A549 (cell line): ENCODE data around the gene SYK.

Source experiments
- CBX2 ChIP-seq: fragments of 200-600 bp; sonication (generic); IDR thresholded peaks from 2 replicates; pipeline ENCODE4 v1.6.1; 2016; ENCODE audit warnings: low read depth, mild to moderate bottlenecking, borderline replicate concordance
- CEBPB ChIP-seq, 2 experiments: fragments of >200 bp in 1 of 2; sonication (Bioruptor Twin) in 1 of 2; formaldehyde crosslinking in 1 of 2; IDR thresholded peaks; 2 replicates each; pipeline ENCODE4 v1.6.1; 2012 to 2016
- CTCF ChIP-seq: fragments of >200 bp; sonication (Bioruptor Twin); formaldehyde crosslinking; IDR thresholded peaks from 3 replicates; pipeline ENCODE4 v1.5.1; 2016
- ESRRA ChIP-seq: fragments of 150-350 bp; IDR thresholded peaks from 2 replicates; pipeline ENCODE4 v1.6.1; 2014; ENCODE audit warnings: mild to moderate bottlenecking, low read length, borderline replicate concordance
- JUNB ChIP-seq: fragments of >200 bp; sonication (Bioruptor Twin); formaldehyde crosslinking; IDR thresholded peaks from 2 replicates; pipeline ENCODE4 v1.6.1; 2016
- KDM5A ChIP-seq: fragments of 200-600 bp; sonication (generic); IDR thresholded peaks from 2 replicates; pipeline ENCODE4 v1.6.1; 2016; ENCODE audit warnings: antibody characterized with exemption, mild to moderate bottlenecking
- MAFK ChIP-seq: fragments of 450-650 bp; IDR thresholded peaks from 2 replicates; pipeline ENCODE4 v1.6.1; 2014; ENCODE audit not compliant: partially characterized antibody
- MAZ ChIP-seq: fragments of 150-350 bp; IDR thresholded peaks from 2 replicates; pipeline ENCODE4 v1.6.1; 2014; ENCODE audit warnings: antibody characterized with exemption, low read depth, low read length, borderline replicate concordance
- POLR2A ChIP-seq: IDR thresholded peaks from 2 replicates; pipeline ENCODE4 v1.6.1; 2012; ENCODE audit warnings: mild to moderate bottlenecking, low read length
- POLR2AphosphoS2 ChIP-seq: conservative IDR thresholded peaks from 2 replicates; pipeline ENCODE4 v1.6.1; 2012; ENCODE audit warnings: low read length, improper control_type of control experiment, inconsistent platforms
- RCOR1 ChIP-seq: fragments of 150-350 bp; IDR thresholded peaks from 2 replicates; pipeline ENCODE4 v1.6.1; 2014; ENCODE audit warnings: antibody characterized with exemption, low read length, low read depth
- TFCP2L1 ChIP-seq: fragments of 250-450 bp; sonication (Bioruptor Pico); IDR thresholded peaks from 2 replicates; pipeline ENCODE4 v1.5.0; 2021; ENCODE audit warnings: mild to moderate bottlenecking
- TF ChIP-seq, protein P1 (sequence below): fragments of 200-600 bp; sonication (generic); IDR thresholded peaks from 2 replicates; pipeline ENCODE4 v1.6.1; 2016; ENCODE audit warnings: antibody characterized with exemption, mild to moderate bottlenecking, moderate library complexity

DNA sequence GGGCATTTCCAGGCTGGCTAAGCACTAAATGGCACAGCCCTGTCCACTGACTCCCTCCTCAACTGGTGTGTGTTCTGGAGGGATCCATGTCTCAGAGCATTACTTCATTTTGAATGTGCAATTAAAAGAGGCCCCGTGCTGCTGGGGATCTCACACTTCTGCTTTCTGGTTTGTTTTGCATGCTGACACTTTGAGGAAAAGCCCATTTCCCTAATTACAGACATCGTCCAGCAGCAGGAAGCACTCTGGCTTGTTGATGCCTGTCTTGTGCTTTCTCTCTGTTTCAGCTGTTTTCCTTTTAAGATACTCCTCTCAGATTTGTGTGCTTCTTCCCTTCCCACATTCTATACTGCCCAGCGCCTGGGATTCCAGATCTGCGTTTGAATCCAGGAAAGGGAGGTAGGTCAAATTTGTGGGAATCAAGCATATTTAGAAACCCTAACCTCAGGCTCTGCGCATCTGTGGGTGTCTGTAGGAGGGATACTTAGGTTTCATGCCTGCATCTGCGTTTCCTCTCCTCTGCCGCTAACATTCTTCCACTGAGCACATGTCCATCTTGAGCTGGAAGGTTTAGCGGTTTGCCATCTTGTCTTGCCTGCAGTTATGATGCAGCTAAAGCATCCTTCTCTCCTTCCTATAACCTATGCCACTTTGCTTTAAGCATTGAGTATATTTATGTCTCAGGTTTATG, 25.7 kb downstream of the SYK start:
- no peak for TF ChIP-seq KDM5A
- TF ChIP-seq CTCF: no peak
- no peak for TF ChIP-seq CEBPB (IDR thresholded peaks at IDR 0.05)
- TF ChIP-seq POLR2A: no peak
- TF ChIP-seq CBX2: no peak
- TF ChIP-seq POLR2AphosphoS2: no peak
- TF ChIP-seq TFCP2L1: no peak
- TF ChIP-seq, protein P1, sequence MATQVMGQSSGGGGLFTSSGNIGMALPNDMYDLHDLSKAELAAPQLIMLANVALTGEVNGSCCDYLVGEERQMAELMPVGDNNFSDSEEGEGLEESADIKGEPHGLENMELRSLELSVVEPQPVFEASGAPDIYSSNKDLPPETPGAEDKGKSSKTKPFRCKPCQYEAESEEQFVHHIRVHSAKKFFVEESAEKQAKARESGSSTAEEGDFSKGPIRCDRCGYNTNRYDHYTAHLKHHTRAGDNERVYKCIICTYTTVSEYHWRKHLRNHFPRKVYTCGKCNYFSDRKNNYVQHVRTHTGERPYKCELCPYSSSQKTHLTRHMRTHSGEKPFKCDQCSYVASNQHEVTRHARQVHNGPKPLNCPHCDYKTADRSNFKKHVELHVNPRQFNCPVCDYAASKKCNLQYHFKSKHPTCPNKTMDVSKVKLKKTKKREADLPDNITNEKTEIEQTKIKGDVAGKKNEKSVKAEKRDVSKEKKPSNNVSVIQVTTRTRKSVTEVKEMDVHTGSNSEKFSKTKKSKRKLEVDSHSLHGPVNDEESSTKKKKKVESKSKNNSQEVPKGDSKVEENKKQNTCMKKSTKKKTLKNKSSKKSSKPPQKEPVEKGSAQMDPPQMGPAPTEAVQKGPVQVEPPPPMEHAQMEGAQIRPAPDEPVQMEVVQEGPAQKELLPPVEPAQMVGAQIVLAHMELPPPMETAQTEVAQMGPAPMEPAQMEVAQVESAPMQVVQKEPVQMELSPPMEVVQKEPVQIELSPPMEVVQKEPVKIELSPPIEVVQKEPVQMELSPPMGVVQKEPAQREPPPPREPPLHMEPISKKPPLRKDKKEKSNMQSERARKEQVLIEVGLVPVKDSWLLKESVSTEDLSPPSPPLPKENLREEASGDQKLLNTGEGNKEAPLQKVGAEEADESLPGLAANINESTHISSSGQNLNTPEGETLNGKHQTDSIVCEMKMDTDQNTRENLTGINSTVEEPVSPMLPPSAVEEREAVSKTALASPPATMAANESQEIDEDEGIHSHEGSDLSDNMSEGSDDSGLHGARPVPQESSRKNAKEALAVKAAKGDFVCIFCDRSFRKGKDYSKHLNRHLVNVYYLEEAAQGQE: no peak
- no peak for TF ChIP-seq JUNB
- TF ChIP-seq MAZ: no peak
- TF ChIP-seq RCOR1: no peak
- no peak for TF ChIP-seq MAFK
- TF ChIP-seq ESRRA: no peak
